Loucy (cell line): ENCODE results near the gene OGFR.

ENCODE experiments used
- H2AFZ ChIP-seq: fragments of 200-600 bp; sonication (generic); 2 replicates; pipeline ENCODE4 v1.6.0; 2016; ENCODE audit warnings: antibody characterized with exemption, mild to moderate bottlenecking, low read length, moderate library complexity
- H3F3A ChIP-seq: fragments of 200-600 bp; 2 replicates; pipeline ENCODE4 v1.6.0; 2016; ENCODE audit warnings: antibody characterized with exemption, low read depth, mild to moderate bottlenecking
- H3K27me3 ChIP-seq: fragments of 200-600 bp; sonication (generic); 2 replicates; pipeline ENCODE4 v1.6.1; 2014; ENCODE audit warnings: low read length, mild to moderate bottlenecking; ENCODE audit not compliant: insufficient read depth, poor library complexity, severe bottlenecking
- H3K36me3 ChIP-seq: fragments of 200-600 bp; sonication (generic); 2 replicates; pipeline ENCODE4 v1.6.1; 2016; ENCODE audit warnings: low read length; ENCODE audit not compliant: insufficient read depth
- H3K4me1 ChIP-seq: fragments of 200-600 bp; sonication (generic); 2 replicates; pipeline ENCODE4 v1.5.1; 2014; ENCODE audit warnings: low read length, mild to moderate bottlenecking; ENCODE audit not compliant: insufficient read depth, poor library complexity, severe bottlenecking
- H3K4me2 ChIP-seq: fragments of 200-600 bp; sonication (generic); 2 replicates; pipeline ENCODE4 v1.6.0; 2014; ENCODE audit warnings: antibody characterized with exemption, low read length, low read depth, mild to moderate bottlenecking; ENCODE audit not compliant: poor library complexity, severe bottlenecking
- H3K4me3 ChIP-seq: fragments of 200-600 bp; sonication (generic); 2 replicates; pipeline ENCODE4 v1.5.1; 2014; ENCODE audit warnings: low read length, mild to moderate bottlenecking, mixed read lengths; ENCODE audit not compliant: poor library complexity, severe bottlenecking
- H3K79me2 ChIP-seq: fragments of 200-600 bp; sonication (generic); 2 replicates; pipeline ENCODE4 v1.6.1; 2014; ENCODE audit warnings: low read length; ENCODE audit not compliant: insufficient read depth
- H3K9ac ChIP-seq: fragments of 200-600 bp; sonication (generic); 2 replicates; pipeline ENCODE4 v1.6.0; 2014; ENCODE audit warnings: mild to moderate bottlenecking, low read depth, low read length, moderate library complexity; ENCODE audit not compliant: poor library complexity, severe bottlenecking
- H3K9me2 ChIP-seq: fragments of 200-600 bp; sonication (generic); replicated peaks from 2 replicates; pipeline ENCODE4 v1.6.1; 2016; ENCODE audit warnings: low read depth, low read length, mixed read lengths
- H3K9me3 ChIP-seq: fragments of 200-600 bp; sonication (generic); 2 replicates; pipeline ENCODE4 v1.6.1; 2014; ENCODE audit warnings: mild to moderate bottlenecking, antibody characterized with exemption, low read length, low read depth; ENCODE audit not compliant: insufficient read depth
- H4K20me1 ChIP-seq: fragments of 200-600 bp; sonication (generic); 2 replicates; pipeline ENCODE4 v1.6.0; 2014; ENCODE audit warnings: antibody characterized with exemption, low read length, mild to moderate bottlenecking; ENCODE audit not compliant: insufficient read depth, poor library complexity, severe bottlenecking
- CTCF ChIP-seq: fragments of 200-600 bp; sonication (generic); conservative IDR thresholded peaks from 2 replicates; pipeline ENCODE4 v1.5.1; 2014; ENCODE audit warnings: mild to moderate bottlenecking, antibody characterized with exemption, low read length
- EZH2phosphoT487 ChIP-seq: fragments of 200-600 bp; IDR thresholded peaks from 2 replicates; pipeline ENCODE4 v1.6.1; 2018; ENCODE audit warnings: antibody characterized with exemption, mild to moderate bottlenecking, moderate library complexity, borderline replicate concordance

Gene OGFR

GRCh38 chr20:62832212-62832922 lies 27.7 kb downstream of the OGFR start:
- no peak overlapping the region for H2AFZ ChIP-seq
- no peaks in the 10 kb centered on the region for H4K20me1 ChIP-seq
- no peaks in the 10 kb centered on the region for H3K4me1 ChIP-seq
- no peak overlapping the region for H3K4me3 ChIP-seq
- H3K27me3 ChIP-seq = no peaks in the 10 kb centered on the region
- H3K36me3 ChIP-seq = no peaks in the 10 kb centered on the region
- TF ChIP-seq EZH2phosphoT487 = no peak
- TF ChIP-seq CTCF = no peak
- H3K9me2 ChIP-seq = no peaks in the 10 kb centered on the region
- H3K79me2 ChIP-seq = no peaks in the 10 kb centered on the region
- H3F3A ChIP-seq = no peaks in the 10 kb centered on the region
- H3K9me3 ChIP-seq = no peaks in the 10 kb centered on the region
- H3K9ac ChIP-seq = no peak overlapping the region
- H3K4me2 ChIP-seq = no peak overlapping the region

- H4K20me1 ChIP-seq = no peaks in the 10 kb centered on the region
- no peaks in the 10 kb centered on the region for H3F3A ChIP-seq
- no peaks in the 10 kb centered on the region for H3K36me3 ChIP-seq
- H3K4me3 ChIP-seq = no peak overlapping the region
- no peaks in the 10 kb centered on the region for H3K4me1 ChIP-seq
- H3K27me3 ChIP-seq = no peaks in the 10 kb centered on the region
- no peak overlapping the region for H3K9ac ChIP-seq
- TF ChIP-seq EZH2phosphoT487 = no peak
- TF ChIP-seq CTCF = no peak
- H3K79me2 ChIP-seq = no peaks in the 10 kb centered on the region
- H2AFZ ChIP-seq = no peak overlapping the region
- no peaks in the 10 kb centered on the region for H3K9me2 ChIP-seq
- no peaks in the 10 kb centered on the region for H3K9me3 ChIP-seq
- H3K4me2 ChIP-seq = no peak overlapping the region
Measured at GRCh38 chr20:62832951-62833391, 28.3 kb downstream of the OGFR start.

GRCh38 chr20:62834967-62835730 lies 30.5 kb downstream of the OGFR start:
- Histone ChIP-seq H3K9me2 (no peaks in the 10 kb centered on the region), H3K36me3 (no peaks in the 10 kb centered on the region), H3K4me1 (no peaks in the 10 kb centered on the region), H3K9me3 (no peaks in the 10 kb centered on the region), H2AFZ (no peak overlapping the region), H3K4me2 (no peak overlapping the region), H4K20me1 (no peaks in the 10 kb centered on the region), H3K79me2 (no peaks in the 10 kb centered on the region), H3K27me3 (no peaks in the 10 kb centered on the region), H3K4me3 (no peak overlapping the region), H3F3A (no peaks in the 10 kb centered on the region), H3K9ac (no peak overlapping the region)
- TF ChIP-seq EZH2phosphoT487 (no peak), CTCF (no peak)
